Thyroid gland (tissue), 4 donors: ENCODE measurements around the gene SOST.

Source experiments
- POLR2A ChIP-seq, 2 donors: fragments of 450-650 bp; IDR thresholded peaks; one replicate each; pipeline ENCODE4 v1.6.1; 2017; ENCODE audit warnings: antibody characterized with exemption in 2 of 2, mild to moderate bottlenecking in 2 of 2, moderate library complexity in 1 of 2
- TF ChIP-seq, protein P1 (sequence below), 6 experiments: fragments of 200-600 bp in 3 of 6; fragments of 450-650 bp in 3 of 6; sonication (generic) in 3 of 6; IDR thresholded peaks; one replicate each; pipeline ENCODE4 v1.5.1; 2016 to 2019; ENCODE audit warnings: antibody characterized with exemption in 6 of 6, mild to moderate bottlenecking in 2 of 6, inconsistent platforms in 1 of 6, moderate library complexity in 1 of 6

DNA sequence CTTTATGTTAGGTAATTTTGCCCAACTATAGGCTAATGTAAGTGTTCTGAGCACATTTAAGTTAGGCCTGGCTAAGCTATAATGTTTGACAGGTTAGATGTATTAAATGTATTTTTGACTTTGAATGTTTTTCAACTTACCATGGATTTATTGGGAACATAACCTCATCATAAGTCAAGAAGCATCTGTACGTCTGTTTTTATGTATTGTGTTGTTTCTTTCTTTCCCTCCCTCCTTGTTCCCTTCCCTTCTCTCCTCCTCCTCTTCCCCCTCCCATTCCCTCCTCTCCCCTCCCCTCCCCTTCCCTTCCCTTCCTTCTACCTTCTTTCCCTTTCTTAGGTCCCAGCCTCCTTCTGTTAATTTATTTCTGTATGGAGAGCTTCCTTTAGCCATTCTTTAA, 30.9 kb upstream of the SOST start:
- TF ChIP-seq, protein P1, sequence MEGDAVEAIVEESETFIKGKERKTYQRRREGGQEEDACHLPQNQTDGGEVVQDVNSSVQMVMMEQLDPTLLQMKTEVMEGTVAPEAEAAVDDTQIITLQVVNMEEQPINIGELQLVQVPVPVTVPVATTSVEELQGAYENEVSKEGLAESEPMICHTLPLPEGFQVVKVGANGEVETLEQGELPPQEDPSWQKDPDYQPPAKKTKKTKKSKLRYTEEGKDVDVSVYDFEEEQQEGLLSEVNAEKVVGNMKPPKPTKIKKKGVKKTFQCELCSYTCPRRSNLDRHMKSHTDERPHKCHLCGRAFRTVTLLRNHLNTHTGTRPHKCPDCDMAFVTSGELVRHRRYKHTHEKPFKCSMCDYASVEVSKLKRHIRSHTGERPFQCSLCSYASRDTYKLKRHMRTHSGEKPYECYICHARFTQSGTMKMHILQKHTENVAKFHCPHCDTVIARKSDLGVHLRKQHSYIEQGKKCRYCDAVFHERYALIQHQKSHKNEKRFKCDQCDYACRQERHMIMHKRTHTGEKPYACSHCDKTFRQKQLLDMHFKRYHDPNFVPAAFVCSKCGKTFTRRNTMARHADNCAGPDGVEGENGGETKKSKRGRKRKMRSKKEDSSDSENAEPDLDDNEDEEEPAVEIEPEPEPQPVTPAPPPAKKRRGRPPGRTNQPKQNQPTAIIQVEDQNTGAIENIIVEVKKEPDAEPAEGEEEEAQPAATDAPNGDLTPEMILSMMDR (IDR thresholded peaks at IDR 0.05): no peak
- no peak for TF ChIP-seq POLR2A (IDR thresholded peaks at IDR 0.05)
